ENCODE measurements around the gene CLCN6.

- TF ChIP-seq CTCF (IDR thresholded peaks at IDR 0.05) (no peak), ZFX (IDR thresholded peaks at IDR 0.05; ENCODE audit: borderline replicate concordance) (no peak)
Measured at GRCh38 chr1:11761988-11762406, 44.0 kb upstream of the CLCN6 start, which contains the start of gene C1orf167.

All from 22Rv1 (cell line).